Panc1 (cell line): ENCODE measurements around the gene OR2T3.
"Not testable (repeated sequence)": the region's sequence is repeated elsewhere in the genome, so short reads cannot be mapped to it uniquely, and the experiment has no call there.

Experiments
- CTCF ChIP-seq: fragments of 450-650 bp; IDR thresholded peaks from 2 replicates; pipeline ENCODE4 v1.5.1; 2017; ENCODE audit warnings: mild to moderate bottlenecking
- POLR2AphosphoS5 ChIP-seq: IDR thresholded peaks from 2 replicates; pipeline ENCODE4 v1.6.1; 2012; ENCODE audit warnings: mild to moderate bottlenecking, low read depth, low read length, moderate library complexity
- TCF7L2 ChIP-seq: IDR thresholded peaks from 2 replicates; pipeline ENCODE4 v1.6.1; 2011; ENCODE audit warnings: mild to moderate bottlenecking, low read depth, low read length, inconsistent platforms
- TF ChIP-seq, protein P1 (sequence below), 2 experiments: IDR thresholded peaks; 2 replicates each; pipeline ENCODE4 v1.6.1; 2011 to 2012; ENCODE audit warnings: low read depth in 2 of 2, control low read depth in 1 of 2, low read length in 1 of 2, mild to moderate bottlenecking in 1 of 2, moderate library complexity in 1 of 2; ENCODE audit not compliant: insufficient read depth in 1 of 2

GRCh38 chr1:248428192-248428533 lies 45.0 kb upstream of the OR2T3 start:
- not testable (repeated sequence) for TF ChIP-seq CTCF, POLR2AphosphoS5, TCF7L2
- TF ChIP-seq, protein P1, sequence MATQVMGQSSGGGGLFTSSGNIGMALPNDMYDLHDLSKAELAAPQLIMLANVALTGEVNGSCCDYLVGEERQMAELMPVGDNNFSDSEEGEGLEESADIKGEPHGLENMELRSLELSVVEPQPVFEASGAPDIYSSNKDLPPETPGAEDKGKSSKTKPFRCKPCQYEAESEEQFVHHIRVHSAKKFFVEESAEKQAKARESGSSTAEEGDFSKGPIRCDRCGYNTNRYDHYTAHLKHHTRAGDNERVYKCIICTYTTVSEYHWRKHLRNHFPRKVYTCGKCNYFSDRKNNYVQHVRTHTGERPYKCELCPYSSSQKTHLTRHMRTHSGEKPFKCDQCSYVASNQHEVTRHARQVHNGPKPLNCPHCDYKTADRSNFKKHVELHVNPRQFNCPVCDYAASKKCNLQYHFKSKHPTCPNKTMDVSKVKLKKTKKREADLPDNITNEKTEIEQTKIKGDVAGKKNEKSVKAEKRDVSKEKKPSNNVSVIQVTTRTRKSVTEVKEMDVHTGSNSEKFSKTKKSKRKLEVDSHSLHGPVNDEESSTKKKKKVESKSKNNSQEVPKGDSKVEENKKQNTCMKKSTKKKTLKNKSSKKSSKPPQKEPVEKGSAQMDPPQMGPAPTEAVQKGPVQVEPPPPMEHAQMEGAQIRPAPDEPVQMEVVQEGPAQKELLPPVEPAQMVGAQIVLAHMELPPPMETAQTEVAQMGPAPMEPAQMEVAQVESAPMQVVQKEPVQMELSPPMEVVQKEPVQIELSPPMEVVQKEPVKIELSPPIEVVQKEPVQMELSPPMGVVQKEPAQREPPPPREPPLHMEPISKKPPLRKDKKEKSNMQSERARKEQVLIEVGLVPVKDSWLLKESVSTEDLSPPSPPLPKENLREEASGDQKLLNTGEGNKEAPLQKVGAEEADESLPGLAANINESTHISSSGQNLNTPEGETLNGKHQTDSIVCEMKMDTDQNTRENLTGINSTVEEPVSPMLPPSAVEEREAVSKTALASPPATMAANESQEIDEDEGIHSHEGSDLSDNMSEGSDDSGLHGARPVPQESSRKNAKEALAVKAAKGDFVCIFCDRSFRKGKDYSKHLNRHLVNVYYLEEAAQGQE (IDR thresholded peaks at IDR 0.05; ENCODE audit: insufficient read depth in 1 of 2, low read depth in 2 of 2, low read length in 1 of 2) = not testable (repeated sequence)
